ENCODE results near the gene PCGF2.
A peak's percentile ranks its signal among the peaks of the same experiment; 100 is the strongest.

Gene PCGF2

DNA sequence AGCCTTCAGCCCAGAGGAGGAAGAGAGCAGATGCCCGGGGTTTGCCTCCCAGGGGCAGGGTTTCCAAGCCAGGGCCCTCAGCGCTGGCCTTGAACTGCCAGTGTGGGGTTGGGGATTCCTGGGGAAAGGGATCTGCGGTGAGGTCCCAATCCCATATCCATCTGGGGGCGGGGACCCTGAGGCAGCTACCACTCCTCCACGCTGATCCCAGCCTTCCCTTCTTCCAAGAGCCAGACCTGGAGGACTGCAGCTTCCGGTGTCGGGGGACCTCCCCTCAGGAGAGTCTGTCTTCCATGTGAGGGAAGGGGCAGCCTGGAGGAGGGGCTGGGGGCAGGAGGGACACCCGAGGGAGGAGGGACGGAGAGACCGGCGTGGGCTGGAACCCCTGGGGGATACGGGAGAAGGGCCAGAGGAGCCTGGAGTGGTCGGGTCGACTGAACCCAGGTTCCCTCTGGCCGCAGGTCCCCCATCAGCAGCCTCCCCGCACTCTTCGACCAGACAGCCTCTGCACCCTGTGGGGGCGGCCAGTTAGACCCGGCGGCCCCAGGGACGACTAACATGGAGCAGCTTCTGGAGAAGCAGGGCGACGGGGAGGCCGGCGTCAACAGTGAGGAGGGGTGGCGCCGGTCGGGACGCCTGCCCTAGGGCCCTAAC is 28.7 kb downstream of the PCGF2 start:
- no peak for DNase-seq (ENCODE audit: low spot score)

DNA sequence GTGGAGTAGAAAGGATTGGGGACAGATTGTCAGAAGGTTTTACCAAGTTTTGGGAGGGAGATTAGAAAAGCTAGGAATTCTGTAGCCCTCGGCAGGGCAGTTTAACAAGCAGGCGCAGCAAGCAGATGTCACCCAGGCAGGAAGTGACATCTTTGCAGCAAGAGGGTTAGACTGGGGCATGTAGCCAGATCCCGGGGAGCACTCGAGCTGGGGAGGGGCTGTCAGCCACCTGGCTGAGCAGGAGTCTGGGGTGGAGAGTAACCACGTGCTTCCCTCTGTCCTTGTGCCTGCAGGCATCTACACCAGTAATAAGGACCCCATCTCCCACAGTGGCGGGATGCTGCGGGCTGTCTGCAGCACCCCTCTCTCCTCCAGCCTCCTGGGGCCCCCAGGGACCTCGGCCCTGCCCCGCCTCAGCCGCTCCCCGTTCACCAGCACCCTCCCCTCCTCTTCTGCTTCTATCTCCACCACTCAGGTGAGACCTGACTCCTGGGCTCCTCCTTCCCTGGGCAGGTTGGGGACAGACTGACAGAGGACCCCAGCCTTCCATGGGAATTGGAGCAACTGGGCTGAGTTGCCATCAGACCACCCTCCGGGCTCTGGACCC is 30.9 kb downstream of the PCGF2 start:
- no peak for DNase-seq (ENCODE audit: low spot score)

DNA sequence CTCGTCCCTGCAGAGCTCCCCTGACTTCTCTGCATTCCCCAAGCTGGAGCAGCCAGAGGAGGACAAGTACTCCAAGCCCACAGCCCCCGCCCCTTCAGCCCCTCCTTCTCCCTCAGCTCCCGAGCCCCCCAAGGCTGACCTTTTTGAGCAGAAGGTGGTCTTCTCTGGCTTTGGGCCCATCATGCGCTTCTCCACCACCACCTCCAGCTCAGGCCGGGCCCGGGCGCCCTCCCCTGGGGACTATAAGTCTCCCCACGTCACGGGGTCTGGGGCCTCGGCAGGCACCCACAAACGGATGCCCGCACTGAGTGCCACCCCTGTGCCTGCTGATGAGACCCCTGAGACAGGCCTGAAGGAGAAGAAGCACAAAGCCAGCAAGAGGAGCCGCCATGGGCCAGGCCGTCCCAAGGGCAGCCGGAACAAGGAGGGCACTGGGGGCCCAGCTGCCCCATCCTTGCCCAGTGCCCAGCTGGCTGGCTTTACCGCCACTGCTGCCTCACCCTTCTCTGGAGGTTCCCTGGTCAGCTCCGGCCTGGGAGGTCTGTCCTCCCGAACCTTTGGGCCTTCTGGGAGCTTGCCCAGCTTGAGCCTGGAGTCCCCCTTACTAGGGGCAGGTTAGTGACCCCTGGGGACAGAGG is 31.6 kb downstream of the PCGF2 start:
- no peak for DNase-seq (ENCODE audit: low spot score)

GRCh38 chr17:38715216-38715943 is 32.8 kb downstream of the PCGF2 start:
- DNase-seq (ENCODE audit: low spot score): no peak

DNA sequence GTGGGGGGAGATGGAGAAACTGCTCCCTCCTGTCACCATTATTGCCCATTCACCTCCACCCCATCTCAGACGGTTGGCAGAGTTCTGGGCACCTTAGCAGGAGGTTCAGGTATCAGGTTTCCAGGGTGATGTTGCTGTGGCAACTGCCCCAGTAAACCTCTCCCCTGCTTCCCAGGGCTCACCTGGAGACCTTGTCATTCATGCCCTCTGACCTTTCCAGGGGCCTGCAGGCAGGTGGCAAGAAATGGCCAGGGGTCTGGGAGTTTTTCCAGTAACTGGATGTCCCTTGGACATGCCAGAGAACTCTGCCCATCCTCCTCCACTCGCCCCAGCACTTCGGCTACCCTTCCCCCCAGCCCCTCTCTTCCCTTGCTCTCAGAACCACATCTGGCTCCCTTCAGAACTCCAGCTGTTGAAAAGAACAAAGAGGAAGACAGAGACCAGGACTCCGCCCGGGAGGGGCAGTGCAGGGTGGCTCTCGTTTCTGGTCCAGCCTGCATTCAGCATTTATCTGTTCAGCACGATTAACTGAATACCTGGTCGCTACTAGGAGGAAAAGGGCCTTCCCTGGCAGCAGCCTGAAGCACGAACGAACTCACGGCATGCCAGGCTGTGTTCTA is 34.6 kb downstream of the PCGF2 start:
- no peak for DNase-seq (ENCODE audit: low spot score)

- no peak for DNase-seq (ENCODE audit: low spot score)
Measured at GRCh38 chr17:38712593-38712992, 35.5 kb downstream of the PCGF2 start.

DNA sequence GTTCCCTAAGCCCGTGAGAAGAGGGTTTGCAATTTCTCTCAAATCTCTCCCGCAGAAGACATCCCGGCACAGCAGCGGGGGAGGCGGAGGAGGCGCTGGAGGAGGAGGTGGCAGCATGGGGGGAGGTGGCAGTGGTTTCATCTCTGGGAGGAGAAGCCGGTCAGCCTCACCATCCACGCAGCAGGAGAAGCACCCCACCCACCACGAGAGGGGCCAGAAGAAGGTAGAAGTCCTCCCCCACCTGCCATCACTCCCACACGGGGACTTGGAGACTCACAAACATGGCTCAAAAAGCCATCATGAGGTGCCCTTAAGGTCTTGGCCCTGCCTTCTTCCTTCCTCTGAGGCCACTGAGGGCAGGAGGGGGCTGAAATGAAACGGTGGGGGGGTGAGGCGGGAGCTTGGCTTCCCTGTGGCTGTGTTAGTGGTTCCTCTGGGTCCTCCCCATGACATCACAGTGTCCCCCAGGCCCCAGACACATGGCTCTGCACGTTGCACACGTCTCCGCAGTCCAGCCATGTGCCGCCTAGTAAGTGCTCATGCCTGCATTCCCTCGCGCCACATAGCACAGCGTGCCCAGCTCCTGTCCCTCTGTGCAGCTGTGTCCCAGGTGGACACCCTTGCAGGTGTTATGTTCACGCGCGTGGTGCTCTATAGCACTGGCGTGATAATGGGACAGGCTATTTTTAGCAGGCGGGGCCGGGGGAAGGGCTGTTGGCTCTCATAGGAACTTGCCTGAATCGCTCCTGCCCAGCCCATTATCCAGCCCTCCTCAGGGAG is 36.2 kb downstream of the PCGF2 start:
- DNase-seq (ENCODE audit: low spot score): no peak

- no peak for DNase-seq (ENCODE audit: low spot score)
Measured at GRCh38 chr17:38710985-38711384, 37.2 kb downstream of the PCGF2 start.

DNA sequence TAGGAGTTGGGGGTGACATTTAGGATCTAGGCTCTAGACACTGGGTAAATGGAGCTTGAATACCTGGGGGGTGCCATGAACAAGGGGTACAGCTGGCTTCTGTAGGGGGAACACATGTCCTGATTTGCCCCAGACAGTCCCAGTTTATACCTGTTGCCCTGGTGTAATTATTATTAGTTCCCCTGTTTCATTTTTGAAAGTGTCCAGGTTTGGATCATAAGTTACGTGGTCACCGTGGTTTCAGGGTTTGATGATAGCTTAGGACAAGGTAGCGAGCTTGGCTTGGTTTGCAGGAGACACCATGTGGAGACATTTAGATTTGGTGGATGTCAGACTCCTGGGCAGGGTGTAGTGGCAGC is 37.6 kb downstream of the PCGF2 start:
- no peak for DNase-seq (ENCODE audit: low spot score)

- DNase-seq (ENCODE audit: low spot score): no peak
Measured at GRCh38 chr17:38709864-38710603, 38.1 kb downstream of the PCGF2 start.

DNA sequence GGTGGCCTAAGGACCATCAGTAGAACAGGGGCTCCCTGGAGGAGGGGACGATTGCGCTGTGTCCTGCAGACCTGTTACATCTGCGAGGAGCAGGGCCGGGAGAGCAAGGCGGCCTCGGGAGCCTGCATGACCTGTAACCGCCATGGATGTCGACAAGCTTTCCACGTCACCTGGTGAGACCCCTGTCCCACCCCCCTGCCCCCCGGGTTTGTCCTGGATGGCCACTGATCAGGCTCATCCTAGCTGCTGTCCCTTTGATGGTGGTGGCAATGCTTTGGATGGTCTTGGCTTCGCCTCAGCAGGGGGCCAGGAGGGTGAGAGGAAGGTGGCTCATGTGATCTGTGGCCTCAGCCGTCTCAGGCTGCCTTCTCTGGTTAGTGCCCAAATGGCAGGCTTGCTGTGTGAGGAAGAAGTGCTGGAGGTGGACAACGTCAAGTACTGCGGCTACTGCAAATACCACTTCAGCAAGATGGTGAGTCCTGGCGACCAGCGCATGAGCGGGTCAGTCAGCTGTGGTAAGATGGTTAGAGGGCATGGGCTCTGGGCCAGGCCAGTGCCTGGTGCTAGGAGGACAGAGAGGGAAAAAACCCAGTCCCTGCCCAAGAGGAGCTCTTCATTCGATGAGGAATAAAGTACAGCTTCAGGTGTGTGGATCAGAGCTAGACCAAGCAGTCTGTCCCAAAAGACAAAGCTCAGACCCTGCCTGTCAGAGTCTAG is 38.9 kb downstream of the PCGF2 start:
- DNase-seq (ENCODE audit: low spot score): no peak

DNA sequence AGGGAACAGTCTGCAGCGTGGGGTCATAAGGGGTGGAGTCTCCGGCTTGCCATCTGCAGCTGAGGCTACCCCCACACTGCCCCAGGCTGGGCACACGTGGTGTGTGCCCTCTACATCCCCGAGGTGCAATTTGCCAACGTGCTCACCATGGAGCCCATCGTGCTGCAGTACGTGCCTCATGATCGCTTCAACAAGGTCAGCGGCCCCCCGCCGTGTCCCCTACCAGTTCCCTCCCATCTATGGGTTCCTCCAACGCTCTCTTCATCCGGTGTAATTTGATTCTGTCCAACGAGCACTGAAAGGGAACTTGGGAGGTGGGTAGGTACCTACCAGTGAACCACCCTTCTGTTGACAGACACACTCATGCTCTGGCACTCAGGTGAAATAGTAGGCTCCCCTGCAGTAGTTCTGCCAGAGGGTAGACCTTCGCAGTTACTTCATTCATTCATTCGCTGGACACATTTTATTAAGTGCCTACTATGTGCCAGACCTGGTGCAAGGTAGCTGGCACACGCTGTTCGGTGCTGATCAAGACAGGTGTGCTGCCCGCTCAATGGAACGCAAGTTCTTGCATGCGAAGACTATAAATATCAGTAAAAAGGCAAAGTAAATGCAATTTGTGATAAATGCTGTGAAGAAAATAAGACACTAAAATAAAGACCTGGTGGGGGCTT is 40.3 kb downstream of the PCGF2 start:
- no peak for DNase-seq (ENCODE audit: low spot score)

DNA sequence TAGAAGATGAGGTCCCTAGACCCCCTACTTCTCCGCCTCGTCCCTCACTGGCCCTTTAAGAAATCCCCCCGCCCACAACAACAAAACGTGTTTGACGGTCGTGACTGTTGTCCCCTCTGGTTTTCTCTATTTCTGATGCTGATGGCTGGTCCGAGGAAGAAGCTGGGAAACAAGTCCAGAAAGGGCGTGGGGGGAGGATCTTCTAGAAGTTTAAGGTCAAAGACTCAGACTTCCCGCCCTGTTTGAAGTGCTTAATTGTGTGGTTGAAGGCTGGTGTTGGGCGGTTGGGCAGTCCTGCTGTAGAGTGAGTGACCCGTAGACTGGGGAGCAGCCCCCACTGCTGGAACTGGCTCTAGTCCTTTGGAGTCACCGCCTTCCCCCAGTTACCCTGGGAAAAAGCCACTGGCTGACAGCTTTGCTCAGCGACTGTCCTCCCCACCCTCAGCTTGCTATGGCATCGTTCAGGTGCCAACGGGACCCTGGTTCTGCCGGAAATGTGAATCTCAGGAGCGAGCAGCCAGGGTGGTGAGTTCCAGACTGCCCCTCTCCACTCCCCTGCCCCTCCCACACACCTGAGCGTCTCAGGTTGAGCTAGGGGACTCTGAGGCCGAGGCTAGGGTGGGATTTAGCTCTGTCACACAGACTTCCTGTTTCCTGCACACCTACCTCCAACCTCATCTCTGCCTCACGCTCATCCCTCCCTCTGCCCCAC is 41.5 kb downstream of the PCGF2 start:
- no peak for DNase-seq (ENCODE audit: low spot score)

DNA sequence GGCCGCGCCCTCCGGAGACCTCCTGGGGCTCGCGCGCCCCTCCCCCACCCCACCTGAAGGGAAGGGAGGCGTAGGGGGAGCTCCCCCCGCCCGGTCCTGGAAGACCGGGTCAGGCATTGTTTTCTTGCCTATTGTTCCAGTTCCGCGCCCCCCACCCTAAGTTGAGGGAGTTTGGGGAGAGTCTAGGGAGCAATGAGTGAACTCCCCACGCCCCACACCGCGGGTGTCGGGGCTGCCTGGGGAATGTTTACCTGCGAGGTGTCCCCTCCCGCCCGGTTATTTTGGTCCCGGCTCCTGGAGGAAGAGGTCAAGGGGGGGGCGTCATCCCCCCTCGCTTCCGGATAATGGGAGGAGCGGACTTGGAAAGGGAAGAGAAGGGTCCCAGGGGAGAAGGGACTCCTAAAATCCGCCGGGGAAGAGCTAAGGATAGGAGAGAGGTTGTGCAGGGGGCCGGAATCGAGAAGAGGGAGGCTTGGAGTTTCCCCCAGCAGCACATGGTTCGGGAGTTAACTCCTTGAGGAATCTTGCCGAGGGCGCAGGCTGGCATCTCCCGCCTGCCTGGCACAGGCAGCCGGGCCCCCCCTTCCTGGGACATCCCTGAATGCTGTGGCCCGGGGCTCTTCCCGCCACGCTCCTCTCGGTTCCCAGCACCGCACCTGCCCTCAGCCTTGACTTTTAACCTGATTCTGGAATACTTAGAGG is 42.2 kb downstream of the PCGF2 start:
- DNase-seq (ENCODE audit: low spot score): no peak

GRCh38 chr17:38705523-38705802 is 42.7 kb downstream of the PCGF2 start:
- no peak for DNase-seq (ENCODE audit: low spot score)

GRCh38 chr17:38704606-38705522 is 43.3 kb downstream of the PCGF2 start, which contains the start of gene MLLT6:
TSS of gene MLLT6 (plus strand) at chr17:38705273. CDS start at chr17:38705633, 360 bp downstream.
- peak; percentile 22 for DNase-seq (ENCODE audit: low spot score)

DNA sequence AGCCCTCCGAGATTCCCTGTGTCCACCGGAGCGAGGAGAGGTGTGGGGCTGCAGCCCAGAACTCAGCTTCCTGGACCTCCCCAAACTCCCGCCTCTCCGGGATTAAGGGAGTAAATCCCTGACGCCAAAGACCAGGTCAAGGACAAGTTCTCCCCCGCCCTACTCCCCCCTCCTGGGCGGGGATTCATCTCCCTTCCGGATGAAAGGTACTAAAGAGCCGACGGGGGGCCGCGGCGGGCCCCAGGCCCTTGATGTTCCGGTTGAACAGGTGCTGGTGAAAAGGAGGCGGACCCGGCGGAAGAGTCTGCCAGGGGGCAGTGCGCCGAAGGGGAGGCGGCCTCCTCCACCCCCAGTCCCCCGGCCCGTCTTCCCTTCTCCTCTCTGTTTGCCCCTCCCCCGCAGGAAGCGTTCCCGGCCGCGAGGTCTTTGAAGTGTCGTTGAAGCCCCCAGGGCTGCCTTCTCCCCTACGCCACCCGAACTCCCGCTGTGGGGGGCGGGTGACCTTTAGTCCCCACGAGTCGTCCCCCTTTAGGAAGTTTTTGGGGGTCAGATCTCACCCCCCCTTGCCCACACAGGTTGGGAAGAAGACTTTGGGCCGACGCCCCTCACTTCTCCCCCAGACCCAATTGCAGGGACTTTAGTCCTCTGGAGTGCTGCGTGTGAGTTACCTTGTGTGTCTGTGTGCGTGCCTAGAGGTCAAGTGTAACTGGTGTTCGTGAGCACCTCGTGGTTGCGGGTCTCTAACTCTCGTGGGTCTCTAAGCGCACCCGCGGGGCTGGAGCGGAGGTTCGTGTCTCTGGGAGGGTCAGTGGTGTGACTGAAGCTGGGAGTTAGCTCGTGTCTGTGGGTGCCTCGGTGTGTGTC is 44.2 kb downstream of the PCGF2 start:
- peak; percentile 19 for DNase-seq (ENCODE audit: low spot score)

Measured in hematopoietic multipotent progenitor cell treated with erythropoietin and hydrocortisone succinate and interleukin-3 and kit ligand, for 17 days (in vitro differentiated cells).